GM19099 (cell line): Measurements from ENCODE around the gene TMEM108.

Experiments
- POLR2A ChIP-seq: IDR thresholded peaks from 3 replicates; pipeline ENCODE4 v1.6.1; 2011; ENCODE audit warnings: low read depth; ENCODE audit not compliant: insufficient read length; ENCODE audit errors: extremely low read depth

Gene TMEM108

GRCh38 chr3:133381346-133382109, 343.3 kb downstream of the TMEM108 start:
- no peak for TF ChIP-seq POLR2A

GRCh38 chr3:133383175-133383574, 345.0 kb downstream of the TMEM108 start:
- no peak for TF ChIP-seq POLR2A

DNA sequence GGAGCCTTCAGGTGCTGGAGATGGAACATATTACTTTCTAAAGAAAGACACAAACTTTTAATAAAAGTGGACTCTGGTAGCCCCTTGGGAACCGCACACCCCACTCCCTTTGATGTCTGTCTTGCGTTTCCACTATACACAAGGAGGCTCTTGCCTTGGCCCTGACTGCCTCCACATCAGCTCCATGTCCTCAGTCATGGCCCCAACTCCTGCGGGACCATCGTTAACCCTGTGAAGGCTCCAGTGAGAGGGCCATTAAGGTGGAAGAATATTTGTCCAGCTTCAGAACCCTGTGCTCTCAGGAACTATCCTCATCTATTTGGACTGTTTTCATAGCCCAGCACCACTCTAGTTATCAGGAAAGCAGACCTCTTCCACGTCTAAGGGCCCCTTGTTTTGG, 345.6 kb downstream of the TMEM108 start:
- TF ChIP-seq POLR2A, result no peak

DNA sequence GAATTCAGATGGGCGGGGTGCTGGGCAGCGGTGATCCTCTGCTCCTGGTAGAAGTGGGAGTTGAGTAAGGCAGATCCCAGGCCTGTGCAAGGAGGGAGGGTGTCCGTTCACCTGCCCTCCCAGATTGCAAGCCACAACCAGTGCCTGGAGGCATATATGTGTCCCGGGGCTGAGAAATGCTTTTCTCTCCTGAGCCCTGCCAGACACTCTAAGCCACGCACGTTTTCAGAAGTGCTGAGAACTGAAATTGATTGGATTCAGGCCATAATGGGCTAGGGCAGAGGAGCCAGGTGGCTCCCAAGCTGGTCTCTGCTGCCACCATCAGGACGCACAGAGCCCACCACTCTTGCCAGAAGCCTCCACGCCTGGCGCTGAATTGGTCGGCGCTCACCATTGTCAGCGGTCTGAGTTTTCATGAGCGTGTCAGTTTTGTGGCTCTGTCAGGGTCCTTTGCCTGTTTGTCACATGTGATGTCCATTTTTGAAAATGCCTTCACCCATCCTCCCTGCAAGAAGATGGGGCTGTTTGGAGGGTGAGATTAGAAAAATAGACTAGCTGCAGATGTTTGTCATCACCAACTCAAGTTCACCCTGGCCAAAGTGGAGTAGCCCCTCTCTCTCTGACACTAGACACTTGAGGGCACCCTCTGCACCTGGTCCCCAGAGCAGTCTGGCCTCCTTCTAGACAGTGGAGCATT, 346.3 kb downstream of the TMEM108 start:
- no peak for TF ChIP-seq POLR2A

GRCh38 chr3:133386876-133387275, 348.7 kb downstream of the TMEM108 start:
- TF ChIP-seq POLR2A, result no peak

DNA sequence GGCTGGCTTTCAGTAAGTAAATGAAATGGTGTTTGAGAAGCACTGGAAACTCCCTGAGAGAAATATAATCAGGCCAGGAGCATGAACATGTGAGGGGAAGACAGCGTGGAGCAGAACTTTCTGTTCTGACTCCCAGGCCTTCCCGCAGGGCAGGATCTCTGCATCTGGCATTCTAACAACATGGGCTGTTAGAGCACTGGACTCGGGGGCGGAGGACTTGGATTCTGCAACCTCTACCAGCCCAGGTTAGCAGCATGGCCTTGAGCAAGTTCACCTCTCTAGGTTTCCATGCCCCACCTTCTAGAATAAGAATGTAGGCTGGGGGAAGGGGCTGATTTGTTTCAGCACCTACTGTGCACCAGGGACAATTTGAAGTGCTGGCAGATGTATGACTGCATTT, 349.1 kb downstream of the TMEM108 start:
- no peak for TF ChIP-seq POLR2A

DNA sequence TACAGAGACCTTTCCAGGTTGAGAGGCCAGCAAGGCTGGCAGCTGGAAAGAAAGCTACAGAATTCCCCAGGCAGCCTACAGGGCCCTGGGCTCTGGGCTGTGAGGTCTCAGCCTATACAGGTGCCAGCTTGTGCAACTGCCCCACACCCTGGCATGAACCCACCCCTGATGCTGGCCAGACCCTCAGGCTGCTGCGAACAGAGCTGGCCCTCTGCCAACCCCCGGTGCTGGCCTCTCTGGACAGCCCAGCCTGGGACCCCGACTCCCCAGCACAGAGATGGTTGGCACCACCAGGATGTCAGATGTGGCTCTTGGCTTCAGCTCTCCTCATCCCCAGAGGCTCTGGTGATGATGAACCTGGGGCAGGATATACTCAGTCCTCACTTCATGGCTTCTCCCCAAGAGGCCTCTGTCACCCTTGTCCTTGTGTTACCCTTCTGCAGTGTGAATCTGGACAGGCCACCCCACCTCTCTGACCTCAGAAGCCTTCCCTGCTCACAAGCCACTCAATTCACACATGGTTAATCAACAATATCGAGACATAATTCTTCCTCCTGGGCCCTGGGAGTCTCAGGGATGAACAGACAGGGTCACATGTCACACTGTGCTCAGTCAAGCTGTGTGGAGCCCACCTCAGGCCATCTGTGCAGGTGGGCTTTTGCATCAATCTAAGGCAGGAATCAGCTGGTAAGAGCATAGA, 350.7 kb downstream of the TMEM108 start:
- no peak for TF ChIP-seq POLR2A

- no peak for TF ChIP-seq POLR2A
Observed at GRCh38 chr3:133390715-133391114, 352.5 kb downstream of the TMEM108 start.

GRCh38 chr3:133393204-133393603, 355.0 kb downstream of the TMEM108 start:
- no peak for TF ChIP-seq POLR2A

GRCh38 chr3:133393691-133394474, 355.7 kb downstream of the TMEM108 start:
- TF ChIP-seq POLR2A, result no peak

GRCh38 chr3:133394561-133395311, 356.5 kb downstream of the TMEM108 start:
- no peak for TF ChIP-seq POLR2A

- TF ChIP-seq POLR2A, result no peak
Observed at GRCh38 chr3:133396906-133397305, 358.7 kb downstream of the TMEM108 start.

DNA sequence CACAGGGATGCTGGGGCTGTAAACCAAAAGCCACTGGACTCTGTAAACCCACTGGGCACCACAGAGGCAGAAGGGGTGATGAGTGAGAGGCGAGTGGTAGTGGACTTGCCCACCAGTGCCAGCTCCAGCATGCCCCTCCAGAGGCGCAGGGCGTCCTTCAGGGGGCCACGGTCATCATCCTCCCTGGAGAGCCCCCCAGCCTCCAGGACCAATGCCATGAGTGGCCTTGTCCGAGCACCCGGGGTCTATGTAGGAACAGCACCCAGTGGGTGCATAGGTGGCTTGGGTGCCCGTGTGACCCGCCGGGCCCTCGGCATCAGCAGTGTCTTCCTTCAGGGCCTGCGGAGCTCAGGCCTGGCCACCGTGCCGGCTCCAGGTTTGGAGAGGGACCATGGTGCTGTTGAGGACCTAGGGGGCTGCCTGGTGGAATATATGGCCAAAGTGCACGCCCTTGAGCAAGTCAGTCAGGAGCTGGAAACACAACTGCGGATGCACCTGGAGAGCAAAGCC, 361.9 kb downstream of the TMEM108 start, which contains the start of gene BFSP2:
BFSP2 (plus strand) TSS at position 51 of the 510 bp plus-strand sequence; CDS start at position 79, 28 bp downstream.
- TF ChIP-seq POLR2A, result no peak
